Eye (tissue), 1 donor: Measurements from ENCODE around the gene KMT2D.

ENCODE experiments used
- DNase-seq: peaks from one replicate; pipeline ENCODE4 v3.0.0-alpha.2; 2015

KMT2D gene

GRCh38 chr12:49032679-49033447 lies 27.7 kb downstream of the KMT2D start:
- no peak for DNase-seq

- DNase-seq: no peak
Measured at GRCh38 chr12:49032276-49032675, 28.3 kb downstream of the KMT2D start.

- DNase-seq: no peak
Measured at GRCh38 chr12:49031573-49032161, 28.9 kb downstream of the KMT2D start.

- no peak for DNase-seq
Measured at GRCh38 chr12:49030714-49031572, 29.7 kb downstream of the KMT2D start.

- no peak for DNase-seq
Measured at GRCh38 chr12:49030119-49030518, 30.5 kb downstream of the KMT2D start.

- DNase-seq: no peak
Measured at GRCh38 chr12:49028666-49029275, 31.8 kb downstream of the KMT2D start.

GRCh38 chr12:49027846-49028555 lies 32.6 kb downstream of the KMT2D start:
- no peak for DNase-seq

GRCh38 chr12:49026678-49027480 lies 33.7 kb downstream of the KMT2D start:
- DNase-seq: no peak

- DNase-seq: no peak
Measured at GRCh38 chr12:49026101-49026500, 34.5 kb downstream of the KMT2D start.

GRCh38 chr12:49025463-49025862 lies 35.1 kb downstream of the KMT2D start:
- no peak for DNase-seq

GRCh38 chr12:49024543-49024942 lies 36.1 kb downstream of the KMT2D start:
- no peak for DNase-seq

GRCh38 chr12:49023812-49024211 lies 36.8 kb downstream of the KMT2D start:
- no peak for DNase-seq

- DNase-seq: no peak
Measured at GRCh38 chr12:49022558-49023178, 37.9 kb downstream of the KMT2D start.

GRCh38 chr12:49021292-49021915 lies 39.2 kb downstream of the KMT2D start:
- DNase-seq: no peak

- DNase-seq: no peak
Measured at GRCh38 chr12:49020441-49020840, 40.2 kb downstream of the KMT2D start.

GRCh38 chr12:49019443-49020324 lies 40.9 kb downstream of the KMT2D start:
- DNase-seq: peak; percentile 33

GRCh38 chr12:49019120-49019430 lies 41.5 kb downstream of the KMT2D start:
- no peak for DNase-seq

- DNase-seq: peak; percentile 98
Measured at GRCh38 chr12:49018261-49019119, 42.1 kb downstream of the KMT2D start, which contains the start of gene PRKAG1. PRKAG1 (minus strand) TSS chr12:49018776; CDS start chr12:49018740, 36 bp downstream.

- DNase-seq: no peak
Measured at GRCh38 chr12:49017891-49018260, 42.7 kb downstream of the KMT2D start.
